Globus pallidus (tissue), 1 donor: ENCODE measurements around the gene DNAJC6.
"Not testable (repeated sequence)": the region's sequence is repeated elsewhere in the genome, so short reads cannot be mapped to it uniquely, and the experiment has no call there.

ENCODE experiments used
- DNase-seq: peaks from one replicate; pipeline ENCODE4 v3.0.0-alpha.2; 2015; ENCODE audit warnings: low spot score

The DNAJC6 gene

DNA sequence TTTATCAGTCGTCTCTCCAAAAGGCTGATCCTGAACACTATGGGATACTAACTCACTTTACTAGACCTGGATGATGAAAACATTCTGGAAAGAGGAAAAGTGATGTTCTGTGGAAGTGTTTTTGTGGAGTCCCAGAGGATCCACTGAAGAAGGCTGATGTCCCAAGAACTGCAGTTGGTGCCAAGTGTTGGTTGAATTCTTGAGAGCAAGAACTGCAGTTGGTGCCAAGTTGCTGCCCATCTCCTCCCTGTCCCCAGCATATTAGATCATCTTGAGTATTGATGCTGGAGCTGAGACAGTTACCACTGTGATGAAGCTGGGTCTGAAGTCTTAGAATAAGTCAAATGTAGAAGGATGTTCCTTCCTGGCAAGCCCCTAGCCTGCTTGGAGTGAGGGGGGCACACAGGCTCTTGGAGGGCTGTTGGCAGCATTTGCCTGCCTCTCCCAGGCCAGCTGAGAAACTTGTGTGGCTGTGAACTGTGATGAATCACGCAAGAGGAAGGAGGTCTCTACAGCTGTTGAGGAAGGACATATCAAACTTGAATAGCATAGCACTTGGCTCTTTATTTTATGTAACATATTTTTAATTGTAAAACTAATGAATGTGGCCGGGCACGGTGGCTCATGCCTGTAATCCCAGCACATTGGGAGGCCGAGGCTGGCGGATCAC lies 48.1 kb downstream of the DNAJC6 start:
- DNase-seq: no peak

DNA sequence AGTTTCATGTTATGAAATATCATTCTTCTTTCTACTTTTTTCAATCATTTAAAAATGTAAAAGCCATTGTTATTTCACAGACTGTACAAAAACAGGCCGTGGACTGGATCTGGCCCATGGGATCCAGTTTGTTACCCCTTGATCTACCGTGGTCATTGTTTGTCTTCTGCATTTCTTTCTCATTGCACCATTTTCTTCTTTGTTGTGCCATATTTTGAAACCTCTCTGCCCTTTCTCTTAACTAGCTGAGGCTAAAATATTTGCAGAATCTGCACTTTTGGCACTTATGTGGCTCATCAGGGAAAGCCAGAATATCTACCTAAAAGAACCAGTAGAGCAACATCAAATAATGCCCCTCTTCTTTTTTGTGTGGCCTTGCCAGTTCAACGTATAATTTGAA lies 50.5 kb downstream of the DNAJC6 start:
- DNase-seq: no peak

DNA sequence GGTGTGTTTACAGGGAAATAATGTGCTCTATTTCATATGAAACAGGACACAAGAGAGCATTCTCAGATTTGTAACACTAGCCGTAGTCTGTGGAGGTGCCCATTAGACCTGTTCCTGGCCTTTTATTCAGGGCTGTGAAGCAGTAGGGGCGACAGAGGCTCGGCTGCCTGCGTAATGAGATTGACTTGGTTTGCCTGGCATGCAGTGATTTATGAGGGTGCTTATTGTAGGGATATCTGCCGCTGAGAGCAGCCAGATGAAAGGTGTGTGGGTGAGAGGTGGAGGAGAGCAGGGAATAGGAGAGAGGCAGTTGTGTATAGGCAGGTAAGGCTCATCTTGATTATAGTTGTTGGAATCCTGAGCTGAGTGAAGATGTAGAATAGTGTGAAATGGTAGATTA lies 51.3 kb downstream of the DNAJC6 start:
- DNase-seq: no peak

DNA sequence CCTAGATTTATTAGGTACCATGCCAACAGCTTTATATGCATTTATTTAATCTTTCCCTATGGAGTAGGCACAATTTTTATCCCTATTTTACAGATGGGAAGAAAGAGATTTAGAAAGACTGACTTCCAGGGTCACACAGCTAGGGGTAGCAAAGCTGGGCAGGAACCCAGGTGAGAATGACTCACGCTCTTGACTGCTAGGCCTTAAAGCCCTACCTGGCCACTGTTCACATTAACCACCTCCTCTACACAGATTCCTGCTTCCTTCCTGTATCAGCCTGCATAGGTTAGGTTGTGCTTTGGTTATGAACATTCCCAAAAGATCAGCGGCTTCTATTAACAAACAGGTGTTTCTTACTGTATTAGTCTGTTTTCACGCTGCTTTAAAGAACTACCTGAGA lies 53.2 kb downstream of the DNAJC6 start:
- DNase-seq: no peak

- DNase-seq: no peak
Observed at GRCh38 chr1:65363484-65363883, 54.1 kb downstream of the DNAJC6 start.

DNA sequence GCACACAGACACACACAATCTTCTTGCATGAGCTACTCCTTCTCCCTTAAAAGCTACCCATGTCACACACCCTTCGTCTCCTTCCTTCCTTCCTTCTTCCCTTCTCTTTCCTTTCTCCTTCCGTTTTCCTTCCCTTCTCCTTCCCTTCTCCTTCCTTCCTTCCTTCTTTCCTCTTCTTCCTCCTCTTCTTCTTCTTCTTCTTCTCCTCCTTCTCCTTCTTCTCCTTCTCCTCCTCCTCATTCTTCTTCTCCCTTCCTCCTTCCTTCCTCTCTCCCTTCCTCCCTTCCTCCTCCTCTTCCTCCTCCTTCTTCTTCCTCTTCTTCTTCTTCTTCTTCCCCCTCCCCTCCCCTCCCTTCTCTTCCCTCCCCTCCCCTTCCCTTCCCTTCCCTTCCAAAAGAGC lies 59.1 kb downstream of the DNAJC6 start:
- DNase-seq: no peak

DNA sequence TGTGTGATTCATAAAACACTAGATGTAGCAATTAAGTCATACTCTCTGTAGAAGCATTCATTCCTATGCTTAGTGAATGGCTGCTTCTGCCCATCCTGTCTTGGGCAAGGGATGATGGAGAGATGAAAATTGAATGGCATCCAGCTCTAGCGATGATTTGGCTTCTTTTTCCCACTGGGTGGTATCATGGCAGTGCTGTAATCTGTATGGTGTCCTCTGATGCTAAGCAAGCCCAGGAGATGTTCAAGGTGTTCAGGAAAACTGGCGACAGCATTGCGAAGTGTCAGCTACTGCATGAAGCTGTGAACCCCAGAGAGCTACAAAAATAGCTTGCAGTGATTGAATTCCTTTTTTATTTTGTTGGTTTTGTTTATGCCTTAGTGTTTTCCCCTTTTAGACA lies 62.2 kb downstream of the DNAJC6 start:
- no peak for DNase-seq

DNA sequence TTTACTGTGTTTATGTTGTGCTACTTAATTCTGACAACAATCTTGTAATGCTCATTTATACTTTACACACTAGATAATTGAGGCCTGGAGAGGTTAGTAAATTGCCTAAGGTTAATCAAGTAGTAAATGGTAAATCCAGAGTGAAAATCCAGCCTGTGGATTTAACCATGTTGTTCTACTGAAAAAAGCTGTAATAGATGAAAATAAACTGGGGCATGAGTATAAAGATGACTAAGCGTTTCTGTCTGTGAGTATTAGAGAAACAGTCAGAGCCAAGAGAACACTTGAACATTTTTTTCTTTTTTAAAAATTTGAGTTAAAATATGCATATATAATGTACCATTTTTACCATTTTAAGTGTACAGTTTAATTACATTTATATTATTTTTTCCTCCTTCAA lies 63.2 kb downstream of the DNAJC6 start:
- no peak for DNase-seq

GRCh38 chr1:65377496-65378246 lies 68.3 kb downstream of the DNAJC6 start:
- DNase-seq: no peak

DNA sequence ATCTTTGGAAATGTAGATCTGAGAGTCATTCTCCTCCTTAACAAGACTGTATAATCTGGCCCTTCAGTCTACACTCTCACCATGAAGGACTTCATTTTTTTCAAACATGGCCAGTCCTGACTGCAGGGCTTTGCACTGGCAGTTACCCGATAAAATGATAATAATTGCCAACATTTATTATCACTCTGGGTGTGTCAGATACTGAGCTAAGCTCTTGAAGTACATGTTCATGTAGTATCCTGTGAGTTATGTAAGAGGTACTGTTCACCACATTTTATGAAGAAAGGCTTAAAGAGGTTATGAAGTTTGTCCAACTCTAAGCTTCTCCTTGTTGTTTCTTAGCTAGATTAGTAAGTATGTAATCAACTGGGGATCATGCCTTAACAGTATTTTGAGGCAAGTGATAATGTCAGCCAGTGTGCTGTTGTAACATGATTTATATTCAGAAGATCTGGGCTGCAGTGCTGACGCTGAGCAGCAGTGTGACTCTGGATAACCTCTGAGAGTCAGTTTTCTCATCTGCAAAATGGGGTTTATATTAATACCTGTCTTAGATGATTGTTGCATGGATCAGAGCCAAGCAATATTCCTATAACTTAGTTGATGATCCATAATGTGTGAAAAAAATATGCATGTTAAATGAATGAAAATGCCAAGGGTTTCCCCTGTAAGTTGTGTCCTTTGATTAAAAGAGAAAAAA lies 69.1 kb downstream of the DNAJC6 start:
- no peak for DNase-seq

DNA sequence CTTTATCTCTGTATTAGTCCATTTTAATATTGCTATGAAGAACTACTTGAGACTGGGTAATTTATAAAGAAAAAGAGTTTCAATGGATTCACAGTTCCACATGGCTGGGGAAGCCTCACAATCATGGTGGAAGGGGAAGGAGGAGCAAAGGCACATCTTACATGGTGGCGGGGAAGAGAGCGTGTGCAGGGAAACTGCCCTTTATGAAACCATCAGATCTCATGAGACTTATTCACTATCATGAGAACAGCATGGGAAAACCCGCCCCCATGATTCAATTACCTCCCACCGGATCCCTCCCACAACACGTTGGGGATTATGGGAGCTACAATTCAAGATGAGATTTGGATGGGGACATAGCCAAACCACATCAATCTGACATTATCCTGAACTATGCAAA lies 75.1 kb downstream of the DNAJC6 start:
- DNase-seq: not testable (repeated sequence)

GRCh38 chr1:65386439-65386838 lies 77.1 kb downstream of the DNAJC6 start:
- no peak for DNase-seq

GRCh38 chr1:65387821-65388220 lies 78.5 kb downstream of the DNAJC6 start:
- no peak for DNase-seq

GRCh38 chr1:65388908-65389695 lies 79.8 kb downstream of the DNAJC6 start:
- DNase-seq: no peak

DNA sequence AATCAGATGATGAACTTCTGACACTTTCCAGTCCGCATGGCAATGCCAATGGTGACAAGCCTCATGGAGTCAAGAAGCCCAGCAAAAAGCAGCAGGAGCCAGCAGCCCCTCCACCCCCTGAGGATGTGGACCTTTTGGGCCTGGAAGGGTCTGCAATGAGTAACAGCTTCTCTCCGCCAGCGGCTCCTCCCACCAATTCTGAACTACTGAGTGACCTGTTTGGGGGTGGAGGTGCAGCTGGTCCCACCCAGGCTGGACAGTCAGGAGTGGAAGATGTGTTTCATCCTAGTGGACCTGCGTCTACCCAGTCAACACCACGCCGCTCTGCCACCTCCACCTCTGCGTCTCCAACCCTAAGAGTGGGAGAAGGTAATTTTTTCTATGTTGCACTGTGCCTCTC lies 83.2 kb downstream of the DNAJC6 start:
- DNase-seq: no peak

GRCh38 chr1:65393347-65393746 lies 84.0 kb downstream of the DNAJC6 start:
- DNase-seq: no peak

DNA sequence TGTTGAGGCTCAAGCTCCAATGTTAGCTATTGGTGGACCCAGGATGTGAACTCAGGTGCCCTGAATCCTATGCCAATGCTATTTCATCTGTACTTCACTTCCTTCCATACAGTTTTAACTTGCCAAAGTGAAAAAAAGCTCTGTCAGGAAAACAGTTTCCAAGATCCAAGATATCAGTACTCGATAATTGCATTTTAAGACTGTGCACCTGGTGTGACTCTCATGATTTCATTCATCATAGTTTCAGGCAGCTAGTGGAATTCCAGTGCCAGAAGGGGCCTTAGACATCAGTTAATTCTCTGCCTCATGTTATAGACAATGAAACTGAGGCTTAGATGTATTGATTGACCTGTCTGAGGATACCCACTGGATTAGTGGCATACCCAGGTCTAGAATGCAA lies 84.6 kb downstream of the DNAJC6 start:
- no peak for DNase-seq

- DNase-seq: no peak
Observed at GRCh38 chr1:65395887-65396612, 86.7 kb downstream of the DNAJC6 start.

- no peak for DNase-seq
Observed at GRCh38 chr1:65398083-65398482, 88.7 kb downstream of the DNAJC6 start.

DNA sequence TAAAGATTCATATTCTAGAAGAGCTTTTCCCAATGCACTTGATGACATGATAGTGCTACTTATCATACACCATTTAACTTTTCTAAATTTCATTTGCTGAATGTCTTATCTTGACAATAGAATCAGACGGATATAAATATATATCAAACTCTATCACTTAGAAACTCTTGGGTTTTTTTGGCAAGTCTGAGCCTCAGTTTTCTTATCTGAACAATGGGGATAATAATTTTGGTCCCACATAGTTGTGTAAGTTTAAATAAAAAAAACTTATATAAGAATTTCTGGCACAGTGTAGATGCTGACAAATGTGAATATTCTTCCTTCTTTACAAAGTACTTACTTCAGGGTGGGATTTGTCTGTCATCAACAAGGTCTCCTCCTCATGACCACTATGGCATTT lies 89.7 kb downstream of the DNAJC6 start:
- DNase-seq: no peak

DNA sequence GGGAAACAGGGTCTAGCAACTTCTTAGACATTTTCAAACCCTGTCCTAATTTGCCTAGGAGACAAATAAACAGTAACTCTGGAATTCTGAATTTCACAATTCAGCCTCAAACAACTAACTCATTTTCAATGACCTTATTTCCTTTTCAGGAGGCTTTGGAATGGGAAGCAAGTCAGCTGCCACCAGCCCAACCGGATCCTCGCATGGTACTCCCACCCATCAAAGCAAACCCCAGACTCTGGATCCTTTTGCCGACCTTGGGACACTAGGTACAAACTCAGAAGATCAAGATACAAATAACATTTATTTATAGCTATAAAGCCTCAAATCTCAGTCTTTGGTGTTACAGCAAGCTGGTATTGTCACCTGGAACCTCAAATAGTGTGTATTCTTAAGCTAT lies 92.3 kb downstream of the DNAJC6 start:
- DNase-seq: no peak

DNA sequence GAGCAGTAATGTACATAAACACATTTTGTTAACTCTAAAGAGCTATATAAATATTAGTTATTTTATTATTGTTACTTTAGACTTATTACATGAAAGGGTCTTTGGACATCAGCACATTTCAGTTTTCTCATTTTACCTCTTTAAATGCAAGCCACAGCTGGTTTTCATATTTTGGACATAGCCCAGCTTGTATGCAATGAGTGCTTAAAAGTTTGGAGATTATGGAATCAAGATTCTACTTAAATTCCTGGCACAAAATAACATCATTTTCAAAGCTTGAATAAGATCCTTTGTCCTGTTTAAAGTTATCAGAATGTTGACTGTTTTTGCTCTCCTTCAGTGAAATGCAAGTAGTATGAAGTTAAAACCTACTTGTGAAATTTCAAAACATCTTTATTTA lies 95.6 kb downstream of the DNAJC6 start:
- DNase-seq: no peak
